Measurements from ENCODE around the gene ITPRID2. TPM values are rescaled to one million over a fixed set of nuclear protein-coding genes. Genes with fewer than 3 reads are reported as not detected.
A peak's percentile ranks its signal among the peaks of the same experiment; 100 is the strongest.

The ITPRID2 gene
- polyA plus RNA-seq, 1 donor (not counting 4 experiments of a cell fraction or from before 2014, with no cell fraction given): 146 TPM

GRCh38 chr2:181892799-181893435 is 1.4 kb downstream of the ITPRID2 start:
- H3K79me2 ChIP-seq (ENCODE audit: control insufficient read depth, insufficient read depth, low read length): peaks cover 58% of the 10 kb centered on the region
- dilution Hi-C loops (cut with MboI; ENCODE audit: extremely low pct_ligation_motif_present, low sequenced_read_pairs): no loop called here
- no peaks in the 10 kb centered on the region for H3K27me3 ChIP-seq (ENCODE audit: control insufficient read depth, extremely low read depth, insufficient read depth, low read length)
- no peaks in the 10 kb centered on the region for H4K20me1 ChIP-seq (ENCODE audit: control insufficient read depth, extremely low read depth, insufficient read depth, low read length)
- peak overlapping the region; percentile 94 to 98 (median 96) for H3K4me3 ChIP-seq (ENCODE audit: control insufficient read depth in 2 of 3, extremely low read depth in 1 of 3, insufficient read depth in 2 of 3, low read depth in 1 of 3, low read length in 3 of 3)
- TF ChIP-seq CTCF (optimal IDR thresholded peaks at IDR 0.05 in 1 of 3, IDR thresholded peaks at IDR 0.05 in 1 of 3, conservative IDR thresholded peaks at IDR 0.05 in 1 of 3; ENCODE audit: extremely low read depth in 1 of 3, insufficient read depth in 2 of 3, low read length in 3 of 3) (no peak), EZH2 (IDR thresholded peaks at IDR 0.05; ENCODE audit: low read length) (no peak)
- DNase-seq (ENCODE audit: low read depth, low spot score): no peak
- H3K4me2 ChIP-seq (ENCODE audit: control insufficient read depth, extremely low read depth, insufficient read depth, low read depth, low read length): peak overlapping the region; percentile 96
- H3K4me1 ChIP-seq (ENCODE audit: control insufficient read depth, extremely low read depth, insufficient read depth, low read length): peaks cover 22% of the 10 kb centered on the region
- peak overlapping the region; percentile 54 for H2AFZ ChIP-seq (ENCODE audit: control insufficient read depth, low read length)
- no peaks in the 10 kb centered on the region for H3K9me3 ChIP-seq (ENCODE audit: control insufficient read depth, low read depth, low read length)
- peaks cover 5 to 9% of the 10 kb centered on the region in 2 experiments for H3K36me3 ChIP-seq (ENCODE audit: control insufficient read depth in 2 of 2, extremely low read depth in 1 of 2, insufficient read depth in 2 of 2, low read length in 2 of 2)
- H3K27ac ChIP-seq (ENCODE audit: control insufficient read depth, insufficient read depth, low read length): peak overlapping the region; percentile 86
- peak; percentile 51 for FAIRE-seq
- H3K9ac ChIP-seq (ENCODE audit: control insufficient read depth, extremely low read depth, insufficient read depth, low read length): peak overlapping the region; percentile 97
- no peaks in the 10 kb centered on the region for H3K9me1 ChIP-seq (ENCODE audit: control insufficient read depth, extremely low read depth, insufficient read depth, low read length)

DNA sequence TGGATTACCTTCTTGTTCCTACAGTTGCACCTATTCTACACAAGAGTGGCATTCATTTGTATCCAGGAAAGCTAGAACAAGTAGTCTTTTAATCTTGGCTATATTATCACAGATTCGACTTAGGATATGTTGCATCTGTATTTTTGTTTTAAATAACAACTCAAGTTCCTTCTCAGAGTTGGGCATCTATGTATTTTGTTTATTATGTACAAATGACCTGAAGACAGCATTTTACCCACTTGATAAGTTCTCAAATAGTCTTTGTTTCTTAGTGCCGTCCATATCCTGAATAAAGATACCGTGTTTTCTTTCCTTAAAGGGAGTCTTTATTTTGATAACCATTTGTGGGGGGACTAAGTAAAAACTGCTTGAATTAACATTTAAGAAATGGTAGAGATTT is 2.9 kb downstream of the ITPRID2 start:
- DNase-seq (ENCODE audit: low read depth, low spot score) (no peak), FAIRE-seq (peak; percentile 53)
- no peaks in the 10 kb centered on the region for H3K27me3 ChIP-seq (ENCODE audit: control insufficient read depth, extremely low read depth, insufficient read depth, low read length)
- H3K9me1 ChIP-seq (ENCODE audit: control insufficient read depth, extremely low read depth, insufficient read depth, low read length): no peaks in the 10 kb centered on the region
- peak overlapping the region; percentile 97 for H3K9ac ChIP-seq (ENCODE audit: control insufficient read depth, extremely low read depth, insufficient read depth, low read length)
- no peak for TF ChIP-seq CTCF (optimal IDR thresholded peaks at IDR 0.05 in 1 of 3, IDR thresholded peaks at IDR 0.05 in 1 of 3, conservative IDR thresholded peaks at IDR 0.05 in 1 of 3; ENCODE audit: extremely low read depth in 1 of 3, insufficient read depth in 2 of 3, low read length in 3 of 3)
- peak overlapping the region; percentile 96 for H3K4me2 ChIP-seq (ENCODE audit: control insufficient read depth, extremely low read depth, insufficient read depth, low read depth, low read length)
- peaks cover 5 to 16% of the 10 kb centered on the region in 2 experiments for H3K36me3 ChIP-seq (ENCODE audit: control insufficient read depth in 2 of 2, extremely low read depth in 1 of 2, insufficient read depth in 2 of 2, low read length in 2 of 2)
- H3K4me1 ChIP-seq (ENCODE audit: control insufficient read depth, extremely low read depth, insufficient read depth, low read length): peaks cover 22% of the 10 kb centered on the region
- H4K20me1 ChIP-seq (ENCODE audit: control insufficient read depth, extremely low read depth, insufficient read depth, low read length): no peaks in the 10 kb centered on the region
- dilution Hi-C loops (cut with MboI; ENCODE audit: extremely low pct_ligation_motif_present, low sequenced_read_pairs): no loop called here
- H3K79me2 ChIP-seq (ENCODE audit: control insufficient read depth, insufficient read depth, low read length): peaks cover 68% of the 10 kb centered on the region
- H2AFZ ChIP-seq (ENCODE audit: control insufficient read depth, low read length): no peak overlapping the region
- no peaks in the 10 kb centered on the region for H3K9me3 ChIP-seq (ENCODE audit: control insufficient read depth, low read depth, low read length)
- H3K27ac ChIP-seq (ENCODE audit: control insufficient read depth, insufficient read depth, low read length): peak overlapping the region; percentile 86
- peak overlapping the region; percentile 94 to 98 (median 96) for H3K4me3 ChIP-seq (ENCODE audit: control insufficient read depth in 2 of 3, extremely low read depth in 1 of 3, insufficient read depth in 2 of 3, low read depth in 1 of 3, low read length in 3 of 3)

All from keratinocyte (primary cell).